Kidney (tissue), 14 donors: ENCODE data around the gene TMOD1. TPM values are rescaled to one million over a fixed set of nuclear protein-coding genes. Genes with fewer than 3 reads are reported as not detected.

Source experiments
- DNase-seq, 5 donors: peaks; one replicate each; pipeline ENCODE4 v3.0.0-alpha.2; 2013 to 2020
- FAIRE-seq: peaks from 2 replicates; lab custom pipeline; 2012; peaks lifted over from hg19 to GRCh38; lab: Jason Lieb, UNC
- H3K27ac ChIP-seq, 2 donors: one replicate each; pipeline ENCODE4 v1.7.0; 2013; ENCODE audit warnings: low read depth in 2 of 2, low read length in 2 of 2, inconsistent platforms in 1 of 2
- H3K27me3 ChIP-seq: one replicate; pipeline ENCODE4 v1.7.1; 2013; ENCODE audit warnings: low read length, inconsistent platforms; ENCODE audit not compliant: control insufficient read depth, insufficient read depth
- H3K36me3 ChIP-seq, 3 donors: one replicate each; pipeline versions ENCODE4 v1.7.0 to v1.7.1; 2013; ENCODE audit warnings: low read length in 3 of 3, control low read depth in 1 of 3, inconsistent platforms in 1 of 3; ENCODE audit not compliant: insufficient read depth in 3 of 3, control insufficient read depth in 2 of 3
- H3K4me1 ChIP-seq, 3 donors: one replicate each; pipeline versions ENCODE4 v1.7.0 to v1.7.1; 2013; ENCODE audit warnings: low read length in 3 of 3, inconsistent platforms in 1 of 3, low read depth in 1 of 3; ENCODE audit not compliant: control insufficient read depth in 2 of 3, insufficient read depth in 2 of 3
- H3K4me3 ChIP-seq, 3 donors: one replicate each; pipeline versions ENCODE4 v1.7.0 to v1.8.1; 2013; ENCODE audit warnings: low read length in 3 of 3, control low read depth in 1 of 3, inconsistent platforms in 1 of 3
- H3K9ac ChIP-seq, 3 donors: one replicate each; pipeline versions ENCODE4 v1.7.0 to v1.7.1; 2013; ENCODE audit warnings: low read length in 3 of 3, control low read depth in 1 of 3, inconsistent platforms in 1 of 3
- H3K9me3 ChIP-seq, 3 donors: one replicate each; pipeline versions ENCODE4 v1.7.0 to v1.7.1; 2013; ENCODE audit warnings: low read length in 3 of 3, control low read depth in 1 of 3, inconsistent platforms in 1 of 3; ENCODE audit not compliant: control insufficient read depth in 2 of 3, insufficient read depth in 1 of 3
- CTCF ChIP-seq: IDR thresholded peaks from 3 replicates; pipeline ENCODE4 v1.5.1; 2012; ENCODE audit warnings: mild to moderate bottlenecking, moderate library complexity, borderline replicate concordance; ENCODE audit not compliant: insufficient read depth; ENCODE audit errors: extremely low read depth
- intact Hi-C: fragments of 100-400 bp; cut with DNase I; formaldehyde crosslinking; loops from one replicate; pipeline ENCODE4 v1.11.1; 2022
- polyA plus RNA-seq: library from polyadenylated mRNA; stranded (reverse); fragments of 350-450 nt; fragmentation: Illumina TruSeq; extraction: RNeasy Lipid Tissue Mini Kit (QIAGEN cat#74804); gene quantifications from one replicate; pipeline ENCODE4 v1.2.3, GENCODE V29; 2014; ENCODE audit warnings: low read depth, low replicate concordance; ENCODE audit not compliant: insufficient read depth
- total RNA-seq: library from RNA; stranded (reverse); fragmentation: NEBNext Ultra II Directional; extraction: Animal tissue kit (Norgen Biotek cat#: 25700); gene quantifications from one replicate; pipeline ENCODE4 v1.2.1, GENCODE V29; 2021
- donor health status: control.
- donor health status: control.
- donor health status: control.
- donor health status: control.
- donor health status: control.
- donor health status: DM: yes; HTN: yes; CAD: no.
- donor health status: Normal renal cell carcinoma (clear cell type).

TMOD1 gene
- total and polyA plus RNA-seq, 2 donors from 2014 or later: 8.1 to 14.9 TPM

- peaks cover 0 to 8% (median 0%) of the 10 kb centered on the region in 3 donors for H3K36me3 ChIP-seq
- H3K9me3 ChIP-seq: no peaks in the 10 kb centered on the region
- no peak overlapping the region for H3K4me3 ChIP-seq
- FAIRE-seq (no peak), DNase-seq (no peak)
- no peak overlapping the region for H3K9ac ChIP-seq
- no peaks in the 10 kb centered on the region for H3K4me1 ChIP-seq
- no peak overlapping the region for H3K27ac ChIP-seq
- intact Hi-C loops: no loop called here
- TF ChIP-seq CTCF: no peak
- H3K27me3 ChIP-seq: no peaks in the 10 kb centered on the region
These were observed 23.0 kb upstream of the TMOD1 start for GRCh38 chr9:97478301-97478981.

- no peaks in the 10 kb centered on the region for H3K27me3 ChIP-seq
These were observed 21.8 kb upstream of the TMOD1 start for GRCh38 chr9:97479496-97480159.

GRCh38 chr9:97480174-97480573 is 21.3 kb upstream of the TMOD1 start:
- peaks cover 0 to 3% (median 0%) of the 10 kb centered on the region in 3 donors for H3K36me3 ChIP-seq
- no peaks in the 10 kb centered on the region for H3K27me3 ChIP-seq
- H3K4me3 ChIP-seq: no peak overlapping the region
- no peaks in the 10 kb centered on the region for H3K9me3 ChIP-seq
- H3K4me1 ChIP-seq: no peaks in the 10 kb centered on the region
- DNase-seq (no peak), FAIRE-seq (no peak)
- no peak overlapping the region for H3K9ac ChIP-seq
- no peak for TF ChIP-seq CTCF
- no peak overlapping the region for H3K27ac ChIP-seq
- intact Hi-C loops: no loop called here

More at GRCh38 chr9:97479496-97480159, 21.8 kb upstream of the TMOD1 start:
- DNase-seq (no peak), FAIRE-seq (no peak)
- H3K9ac ChIP-seq: no peak overlapping the region
- H3K9me3 ChIP-seq: no peaks in the 10 kb centered on the region
- no peak for TF ChIP-seq CTCF
- intact Hi-C loops: no loop called here
- H3K27ac ChIP-seq: no peak overlapping the region
- H3K36me3 ChIP-seq: peaks cover 0 to 5% (median 0%) of the 10 kb centered on the region in 3 donors
- no peaks in the 10 kb centered on the region for H3K4me1 ChIP-seq
- no peak overlapping the region for H3K4me3 ChIP-seq
